ENCODE measurements around the gene NAT10. TPM values are rescaled to one million over a fixed set of nuclear protein-coding genes. Genes with fewer than 3 reads are reported as not detected.

The NAT10 gene
- total RNA-seq, 1 experiment from 2014 or later: 75.5 TPM

- Mint-ChIP-seq H3K4me1 (peaks cover 20% of the 10 kb centered on the region), H3K36me3 (no peaks in the 10 kb centered on the region)
These were observed 76.5 kb downstream of the NAT10 start for GRCh38 chr11:34181856-34182405.

DNA sequence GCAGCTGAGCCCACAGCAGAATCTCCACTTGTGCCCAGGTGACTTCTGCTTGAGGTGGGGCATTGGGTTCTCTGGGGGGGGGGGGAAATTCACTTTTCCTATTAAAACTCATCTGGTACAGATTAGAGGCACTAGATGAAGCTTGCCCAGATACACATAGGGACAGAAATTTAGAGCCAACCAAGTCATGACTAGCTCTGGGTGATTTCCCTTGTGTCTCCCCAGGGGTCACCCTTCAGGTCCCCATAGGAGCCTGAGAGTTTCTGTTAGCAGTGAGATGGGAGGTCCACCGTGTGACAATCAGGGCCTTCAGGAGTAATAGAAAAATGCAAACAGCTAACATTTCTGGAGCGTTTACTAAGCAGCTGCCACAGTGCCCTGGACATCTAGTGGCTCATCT lies 77.0 kb downstream of the NAT10 start:
- DNase-seq (ENCODE audit: low spot score): no peak
- ATAC-seq: no peak
- Mint-ChIP-seq H3K36me3 (no peaks in the 10 kb centered on the region), H3K4me3 (no peak overlapping the region), H3K4me1 (peaks cover 25% of the 10 kb centered on the region), H3K9me3 (no peaks in the 10 kb centered on the region), H3K27ac (no peak overlapping the region), H3K27me3 (ENCODE audit: low read depth) (no peaks in the 10 kb centered on the region)
- CTCF ChIA-PET: interaction anchor here (1.1 to 1.8 kb wide), 2 partner anchors 8 to 12 kb away, joined by 3 to 11 read pairs; no protein-coding TSS in a partner anchor
- POLR2A ChIA-PET: no interaction called here
- TF ChIP-seq, protein P1, sequence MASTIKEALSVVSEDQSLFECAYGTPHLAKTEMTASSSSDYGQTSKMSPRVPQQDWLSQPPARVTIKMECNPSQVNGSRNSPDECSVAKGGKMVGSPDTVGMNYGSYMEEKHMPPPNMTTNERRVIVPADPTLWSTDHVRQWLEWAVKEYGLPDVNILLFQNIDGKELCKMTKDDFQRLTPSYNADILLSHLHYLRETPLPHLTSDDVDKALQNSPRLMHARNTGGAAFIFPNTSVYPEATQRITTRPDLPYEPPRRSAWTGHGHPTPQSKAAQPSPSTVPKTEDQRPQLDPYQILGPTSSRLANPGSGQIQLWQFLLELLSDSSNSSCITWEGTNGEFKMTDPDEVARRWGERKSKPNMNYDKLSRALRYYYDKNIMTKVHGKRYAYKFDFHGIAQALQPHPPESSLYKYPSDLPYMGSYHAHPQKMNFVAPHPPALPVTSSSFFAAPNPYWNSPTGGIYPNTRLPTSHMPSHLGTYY (CRISPR knock-in tag; IDR thresholded peaks at IDR 0.05): no peak
- TF ChIP-seq ZNF263 (CRISPR knock-in tag; IDR thresholded peaks at IDR 0.05; ENCODE audit: low read depth) (no peak), AR (CRISPR knock-in tag; IDR thresholded peaks at IDR 0.05) (no peak), CBFB (CRISPR knock-in tag; IDR thresholded peaks at IDR 0.05; ENCODE audit: low read depth) (no peak), E2F5 (CRISPR knock-in tag; IDR thresholded peaks at IDR 0.05) (no peak), ATF2 (CRISPR knock-in tag; IDR thresholded peaks at IDR 0.05; ENCODE audit: borderline replicate concordance, low read depth) (no peak), MAX (CRISPR knock-in tag; IDR thresholded peaks at IDR 0.05) (no peak)
- TF ChIP-seq, protein P2, sequence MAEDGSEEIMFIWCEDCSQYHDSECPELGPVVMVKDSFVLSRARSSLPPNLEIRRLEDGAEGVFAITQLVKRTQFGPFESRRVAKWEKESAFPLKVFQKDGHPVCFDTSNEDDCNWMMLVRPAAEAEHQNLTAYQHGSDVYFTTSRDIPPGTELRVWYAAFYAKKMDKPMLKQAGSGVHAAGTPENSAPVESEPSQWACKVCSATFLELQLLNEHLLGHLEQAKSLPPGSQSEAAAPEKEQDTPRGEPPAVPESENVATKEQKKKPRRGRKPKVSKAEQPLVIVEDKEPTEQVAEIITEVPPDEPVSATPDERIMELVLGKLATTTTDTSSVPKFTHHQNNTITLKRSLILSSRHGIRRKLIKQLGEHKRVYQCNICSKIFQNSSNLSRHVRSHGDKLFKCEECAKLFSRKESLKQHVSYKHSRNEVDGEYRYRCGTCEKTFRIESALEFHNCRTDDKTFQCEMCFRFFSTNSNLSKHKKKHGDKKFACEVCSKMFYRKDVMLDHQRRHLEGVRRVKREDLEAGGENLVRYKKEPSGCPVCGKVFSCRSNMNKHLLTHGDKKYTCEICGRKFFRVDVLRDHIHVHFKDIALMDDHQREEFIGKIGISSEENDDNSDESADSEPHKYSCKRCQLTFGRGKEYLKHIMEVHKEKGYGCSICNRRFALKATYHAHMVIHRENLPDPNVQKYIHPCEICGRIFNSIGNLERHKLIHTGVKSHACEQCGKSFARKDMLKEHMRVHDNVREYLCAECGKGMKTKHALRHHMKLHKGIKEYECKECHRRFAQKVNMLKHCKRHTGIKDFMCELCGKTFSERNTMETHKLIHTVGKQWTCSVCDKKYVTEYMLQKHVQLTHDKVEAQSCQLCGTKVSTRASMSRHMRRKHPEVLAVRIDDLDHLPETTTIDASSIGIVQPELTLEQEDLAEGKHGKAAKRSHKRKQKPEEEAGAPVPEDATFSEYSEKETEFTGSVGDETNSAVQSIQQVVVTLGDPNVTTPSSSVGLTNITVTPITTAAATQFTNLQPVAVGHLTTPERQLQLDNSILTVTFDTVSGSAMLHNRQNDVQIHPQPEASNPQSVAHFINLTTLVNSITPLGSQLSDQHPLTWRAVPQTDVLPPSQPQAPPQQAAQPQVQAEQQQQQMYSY (CRISPR knock-in tag; IDR thresholded peaks at IDR 0.05): no peak

More at GRCh38 chr11:34181856-34182405, 76.5 kb downstream of the NAT10 start:
- Mint-ChIP-seq H3K4me3 (no peak overlapping the region), H3K27me3 (ENCODE audit: low read depth) (no peaks in the 10 kb centered on the region), H3K9me3 (no peaks in the 10 kb centered on the region), H3K27ac (no peak overlapping the region)
- DNase-seq (ENCODE audit: low spot score) (no peak), ATAC-seq (no peak)
- ChIA-PET CTCF (interaction anchor here (1.1 to 2.1 kb wide), 3 partner anchors 8 to 176 kb away, joined by 3 to 11 read pairs (median 7); partner anchors contain the start of gene ABTB2), POLR2A (no interaction called here)
- no peak for TF ChIP-seq JAZF1 (CRISPR knock-in tag; IDR thresholded peaks at IDR 0.05)
- no peak for TF ChIP-seq E2F5 (CRISPR knock-in tag; IDR thresholded peaks at IDR 0.05)
- TF ChIP-seq, protein P3, sequence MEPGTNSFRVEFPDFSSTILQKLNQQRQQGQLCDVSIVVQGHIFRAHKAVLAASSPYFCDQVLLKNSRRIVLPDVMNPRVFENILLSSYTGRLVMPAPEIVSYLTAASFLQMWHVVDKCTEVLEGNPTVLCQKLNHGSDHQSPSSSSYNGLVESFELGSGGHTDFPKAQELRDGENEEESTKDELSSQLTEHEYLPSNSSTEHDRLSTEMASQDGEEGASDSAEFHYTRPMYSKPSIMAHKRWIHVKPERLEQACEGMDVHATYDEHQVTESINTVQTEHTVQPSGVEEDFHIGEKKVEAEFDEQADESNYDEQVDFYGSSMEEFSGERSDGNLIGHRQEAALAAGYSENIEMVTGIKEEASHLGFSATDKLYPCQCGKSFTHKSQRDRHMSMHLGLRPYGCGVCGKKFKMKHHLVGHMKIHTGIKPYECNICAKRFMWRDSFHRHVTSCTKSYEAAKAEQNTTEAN (CRISPR knock-in tag; IDR thresholded peaks at IDR 0.05): no peak
- TF ChIP-seq NR1H2 (CRISPR knock-in tag; IDR thresholded peaks at IDR 0.05): no peak
- no peak for TF ChIP-seq FOXK1 (CRISPR knock-in tag; IDR thresholded peaks at IDR 0.05)
- no peak for TF ChIP-seq NFATC4 (CRISPR knock-in tag; IDR thresholded peaks at IDR 0.05)
- TF ChIP-seq TEAD1 (CRISPR knock-in tag; IDR thresholded peaks at IDR 0.05): no peak
- TF ChIP-seq, protein P1 (CRISPR knock-in tag; IDR thresholded peaks at IDR 0.05): no peak
- TF ChIP-seq TEAD4 (CRISPR knock-in tag; IDR thresholded peaks at IDR 0.05): no peak
- TF ChIP-seq ZNF121 (CRISPR knock-in tag; IDR thresholded peaks at IDR 0.05): no peak
- TF ChIP-seq PRRX2 (CRISPR knock-in tag; IDR thresholded peaks at IDR 0.05): no peak
- TF ChIP-seq, protein P4, sequence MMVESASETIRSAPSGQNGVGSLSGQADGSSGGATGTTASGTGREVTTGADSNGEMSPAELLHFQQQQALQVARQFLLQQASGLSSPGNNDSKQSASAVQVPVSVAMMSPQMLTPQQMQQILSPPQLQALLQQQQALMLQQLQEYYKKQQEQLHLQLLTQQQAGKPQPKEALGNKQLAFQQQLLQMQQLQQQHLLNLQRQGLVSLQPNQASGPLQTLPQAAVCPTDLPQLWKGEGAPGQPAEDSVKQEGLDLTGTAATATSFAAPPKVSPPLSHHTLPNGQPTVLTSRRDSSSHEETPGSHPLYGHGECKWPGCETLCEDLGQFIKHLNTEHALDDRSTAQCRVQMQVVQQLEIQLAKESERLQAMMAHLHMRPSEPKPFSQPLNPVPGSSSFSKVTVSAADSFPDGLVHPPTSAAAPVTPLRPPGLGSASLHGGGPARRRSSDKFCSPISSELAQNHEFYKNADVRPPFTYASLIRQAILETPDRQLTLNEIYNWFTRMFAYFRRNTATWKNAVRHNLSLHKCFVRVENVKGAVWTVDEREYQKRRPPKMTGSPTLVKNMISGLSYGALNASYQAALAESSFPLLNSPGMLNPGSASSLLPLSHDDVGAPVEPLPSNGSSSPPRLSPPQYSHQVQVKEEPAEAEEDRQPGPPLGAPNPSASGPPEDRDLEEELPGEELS (CRISPR knock-in tag; IDR thresholded peaks at IDR 0.05): no peak

Measured in WTC11 (cell line).